Right atrium auricular region (tissue), 2 donors: ENCODE results near the gene LRBA. TPM values are rescaled to one million over a fixed set of nuclear protein-coding genes. Genes with fewer than 3 reads are reported as not detected.
"Not testable (repeated sequence)": the region's sequence is repeated elsewhere in the genome, so short reads cannot be mapped to it uniquely, and the experiment has no call there.

ENCODE experiments used
- DNase-seq: peaks from one replicate; pipeline ENCODE4 v3.0.0-alpha.2; 2019; ENCODE audit warnings: low spot score
- H3K27ac ChIP-seq, 2 donors: fragments of 200-600 bp; sonication (generic); 1 replicate in 1 of 2; 2 replicates in 1 of 2; pipeline ENCODE4 v1.5.1; 2016 to 2019
- H3K27me3 ChIP-seq, 2 donors: fragments of 200-600 bp; sonication (generic); one replicate each; pipeline versions ENCODE4 v1.5.1 to v1.6.0; 2017 to 2019
- H3K36me3 ChIP-seq: fragments of 200-600 bp; sonication (generic); one replicate; pipeline ENCODE4 v1.5.1; 2016
- H3K4me1 ChIP-seq, 2 donors: fragments of 200-600 bp; sonication (generic); one replicate each; pipeline versions ENCODE4 v1.5.1 to v1.6.0; 2017 to 2019
- H3K4me3 ChIP-seq, 2 donors: fragments of 200-600 bp; sonication (generic); 1 replicate in 1 of 2; 2 replicates in 1 of 2; pipeline ENCODE4 v1.5.1; 2017 to 2019; ENCODE audit warnings: mild to moderate bottlenecking in 1 of 2, moderate library complexity in 1 of 2
- H3K9me3 ChIP-seq, 2 donors: fragments of 200-600 bp; sonication (generic); one replicate each; pipeline ENCODE4 v1.5.1; 2019
- CTCF ChIP-seq, 2 donors: fragments of 200-600 bp; sonication (generic); IDR thresholded peaks; one replicate each; pipeline ENCODE4 v1.5.1; 2019; ENCODE audit warnings: antibody characterized with exemption in 2 of 2
- total RNA-seq, 2 donors: library from RNA; depleted of rRNA; stranded (reverse); fragments of >200 nt; gene quantifications; one replicate each; pipeline ENCODE4 v1.1.0, GENCODE V29; 2016

LRBA gene
- total RNA-seq = 10 to 100 TPM; 20.8 to 37.7 TPM

GRCh38 chr4:151014521-151015458, at the start of gene LRBA:
Gene LRBA (minus strand): TSS chr4:151015284. CDS start chr4:151014642, 642 bp downstream.
- no peaks in the 10 kb centered on the region for H3K27me3 ChIP-seq
- no peak for TF ChIP-seq CTCF (IDR thresholded peaks at IDR 0.05)

GRCh38 chr4:151063143-151063542, 48.1 kb upstream of the LRBA start:
- H3K27ac ChIP-seq, H3K9me3 ChIP-seq, H3K4me3 ChIP-seq, H3K36me3 ChIP-seq, H3K4me1 ChIP-seq, H3K27me3 ChIP-seq, DNase-seq: not testable (repeated sequence)

More at GRCh38 chr4:151014521-151015458, at the start of gene LRBA:
- Histone ChIP-seq H3K9me3 (no peaks in the 10 kb centered on the region), H3K27ac (peak within 1 kb of the TSS; percentile 92 to 93), H3K36me3 (no peaks in the 10 kb centered on the region), H3K4me3 (peak within 1 kb of the TSS; percentile 93 to 98), H3K4me1 (peaks cover 0 to 13% of the 10 kb centered on the region in 2 donors)
- peak; percentile 68 for DNase-seq

- Histone ChIP-seq H3K27me3 (no peaks in the 10 kb centered on the region), H3K36me3 (no peaks in the 10 kb centered on the region)
- no peak for DNase-seq
Observed at GRCh38 chr4:151055539-151055938, 40.5 kb upstream of the LRBA start.

GRCh38 chr4:151052785-151053184, 37.7 kb upstream of the LRBA start:
- no peaks in the 10 kb centered on the region for H3K27me3 ChIP-seq
- H3K4me1 ChIP-seq = no peaks in the 10 kb centered on the region
- no peak for DNase-seq
- no peak overlapping the region for H3K4me3 ChIP-seq
- no peaks in the 10 kb centered on the region for H3K9me3 ChIP-seq
- no peak for TF ChIP-seq CTCF (IDR thresholded peaks at IDR 0.05)
- H3K36me3 ChIP-seq = no peaks in the 10 kb centered on the region
- H3K27ac ChIP-seq = no peak overlapping the region

More at GRCh38 chr4:151055539-151055938, 40.5 kb upstream of the LRBA start:
- Histone ChIP-seq H3K27ac (no peak overlapping the region), H3K9me3 (no peaks in the 10 kb centered on the region), H3K4me1 (no peaks in the 10 kb centered on the region), H3K4me3 (no peak overlapping the region)
- TF ChIP-seq CTCF (IDR thresholded peaks at IDR 0.05) = no peak

GRCh38 chr4:151049430-151049884, 34.4 kb upstream of the LRBA start:
- Histone ChIP-seq H3K27me3 (no peaks in the 10 kb centered on the region), H3K4me3 (no peak overlapping the region), H3K27ac (no peak overlapping the region), H3K36me3 (no peaks in the 10 kb centered on the region), H3K9me3 (no peaks in the 10 kb centered on the region), H3K4me1 (no peaks in the 10 kb centered on the region)
- no peak for TF ChIP-seq CTCF (IDR thresholded peaks at IDR 0.05)
- DNase-seq = no peak

GRCh38 chr4:151048913-151049312, 33.8 kb upstream of the LRBA start:
- Histone ChIP-seq H3K36me3 (no peaks in the 10 kb centered on the region), H3K9me3 (no peaks in the 10 kb centered on the region), H3K27me3 (no peaks in the 10 kb centered on the region), H3K4me3 (no peak overlapping the region), H3K4me1 (no peaks in the 10 kb centered on the region), H3K27ac (no peak overlapping the region)
- TF ChIP-seq CTCF (IDR thresholded peaks at IDR 0.05) = no peak
- no peak for DNase-seq
